ENCODE data around the gene SIGLECL1.

The SIGLECL1 gene

GRCh38 chr19:51227326-51227725, 23.6 kb upstream of the SIGLECL1 start:
- DNase-seq (ENCODE audit: low read depth): no peak
- no peak overlapping the region for H3K4me3 ChIP-seq (ENCODE audit: low read depth, low read length)
- TF ChIP-seq CTCF (IDR thresholded peaks at IDR 0.05; ENCODE audit: control insufficient read depth, extremely low read depth, insufficient read depth): no peak

- no peak overlapping the region for H3K4me3 ChIP-seq (ENCODE audit: low read depth, low read length)
- TF ChIP-seq CTCF (IDR thresholded peaks at IDR 0.05; ENCODE audit: control insufficient read depth, extremely low read depth, insufficient read depth): no peak
- no peak for DNase-seq (ENCODE audit: low read depth)
Observed at GRCh38 chr19:51227966-51228365, 22.9 kb upstream of the SIGLECL1 start.

GRCh38 chr19:51240866-51241265, 10.0 kb upstream of the SIGLECL1 start:
- no peak for DNase-seq (ENCODE audit: low read depth)
- TF ChIP-seq CTCF (IDR thresholded peaks at IDR 0.05; ENCODE audit: control insufficient read depth, extremely low read depth, insufficient read depth): no peak
- H3K4me3 ChIP-seq (ENCODE audit: low read depth, low read length): no peak overlapping the region

GRCh38 chr19:51242881-51243630, 7.8 kb upstream of the SIGLECL1 start:
- DNase-seq (ENCODE audit: low read depth): no peak
- no peak for TF ChIP-seq CTCF (IDR thresholded peaks at IDR 0.05; ENCODE audit: control insufficient read depth, extremely low read depth, insufficient read depth)

GRCh38 chr19:51246164-51246552, 4.7 kb upstream of the SIGLECL1 start:
- H3K4me3 ChIP-seq (ENCODE audit: low read depth, low read length): no peak overlapping the region
- DNase-seq (ENCODE audit: low read depth): no peak
- TF ChIP-seq CTCF (IDR thresholded peaks at IDR 0.05; ENCODE audit: control insufficient read depth, extremely low read depth, insufficient read depth): no peak

More at GRCh38 chr19:51242881-51243630, 7.8 kb upstream of the SIGLECL1 start:
- no peak overlapping the region for H3K4me3 ChIP-seq (ENCODE audit: low read depth, low read length)

GRCh38 chr19:51247972-51248590, 2.8 kb upstream of the SIGLECL1 start:
- no peak for TF ChIP-seq CTCF (IDR thresholded peaks at IDR 0.05; ENCODE audit: control insufficient read depth, extremely low read depth, insufficient read depth)
- no peak for DNase-seq (ENCODE audit: low read depth)
- no peak overlapping the region for H3K4me3 ChIP-seq (ENCODE audit: low read depth, low read length)

Data from LNCaP clone FGC (cell line).